ENCODE results near the gene CCDC190. TPM values are rescaled to one million over a fixed set of nuclear protein-coding genes. Genes with fewer than 3 reads are reported as not detected.

The CCDC190 gene
- polyA plus RNA-seq, 1 donor (not counting 4 experiments of a cell fraction or from before 2014, with no cell fraction given): 0.07 TPM

DNA sequence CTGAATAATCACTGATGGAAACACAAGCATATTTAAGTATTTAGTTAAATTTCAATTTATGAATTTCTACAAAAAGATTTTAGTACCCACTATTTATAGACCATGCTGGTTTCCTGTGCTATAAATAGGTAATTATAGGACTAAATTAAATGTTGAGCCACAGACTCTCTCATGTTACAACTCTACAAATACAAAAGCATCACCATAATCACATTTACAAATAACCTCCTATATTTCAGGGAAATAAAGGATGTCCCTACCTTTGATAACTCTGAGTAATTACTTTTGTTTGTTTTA lies 32.6 kb upstream of the CCDC190 start:
- dilution Hi-C loops (cut with MboI; ENCODE audit: extremely low pct_ligation_motif_present, low sequenced_read_pairs): no loop called here
- H3K9me3 ChIP-seq (ENCODE audit: control insufficient read depth, low read depth, low read length): no peaks in the 10 kb centered on the region
- FAIRE-seq (no peak), DNase-seq (ENCODE audit: low read depth, low spot score) (no peak)
- H3K9me1 ChIP-seq (ENCODE audit: control insufficient read depth, extremely low read depth, insufficient read depth, low read length): no peaks in the 10 kb centered on the region
- H4K20me1 ChIP-seq (ENCODE audit: control insufficient read depth, extremely low read depth, insufficient read depth, low read length): no peaks in the 10 kb centered on the region
- H3K9ac ChIP-seq (ENCODE audit: control insufficient read depth, extremely low read depth, insufficient read depth, low read length): no peak overlapping the region
- H3K4me3 ChIP-seq (ENCODE audit: control insufficient read depth in 2 of 3, extremely low read depth in 1 of 3, insufficient read depth in 2 of 3, low read depth in 1 of 3, low read length in 3 of 3): no peak overlapping the region
- no peak for TF ChIP-seq EZH2 (IDR thresholded peaks at IDR 0.05; ENCODE audit: low read length)
- TF ChIP-seq, protein P1, sequence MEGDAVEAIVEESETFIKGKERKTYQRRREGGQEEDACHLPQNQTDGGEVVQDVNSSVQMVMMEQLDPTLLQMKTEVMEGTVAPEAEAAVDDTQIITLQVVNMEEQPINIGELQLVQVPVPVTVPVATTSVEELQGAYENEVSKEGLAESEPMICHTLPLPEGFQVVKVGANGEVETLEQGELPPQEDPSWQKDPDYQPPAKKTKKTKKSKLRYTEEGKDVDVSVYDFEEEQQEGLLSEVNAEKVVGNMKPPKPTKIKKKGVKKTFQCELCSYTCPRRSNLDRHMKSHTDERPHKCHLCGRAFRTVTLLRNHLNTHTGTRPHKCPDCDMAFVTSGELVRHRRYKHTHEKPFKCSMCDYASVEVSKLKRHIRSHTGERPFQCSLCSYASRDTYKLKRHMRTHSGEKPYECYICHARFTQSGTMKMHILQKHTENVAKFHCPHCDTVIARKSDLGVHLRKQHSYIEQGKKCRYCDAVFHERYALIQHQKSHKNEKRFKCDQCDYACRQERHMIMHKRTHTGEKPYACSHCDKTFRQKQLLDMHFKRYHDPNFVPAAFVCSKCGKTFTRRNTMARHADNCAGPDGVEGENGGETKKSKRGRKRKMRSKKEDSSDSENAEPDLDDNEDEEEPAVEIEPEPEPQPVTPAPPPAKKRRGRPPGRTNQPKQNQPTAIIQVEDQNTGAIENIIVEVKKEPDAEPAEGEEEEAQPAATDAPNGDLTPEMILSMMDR (optimal IDR thresholded peaks at IDR 0.05 in 1 of 3, IDR thresholded peaks at IDR 0.05 in 1 of 3, conservative IDR thresholded peaks at IDR 0.05 in 1 of 3; ENCODE audit: extremely low read depth in 1 of 3, insufficient read depth in 2 of 3, low read length in 3 of 3): no peak
- no peak overlapping the region for H2AFZ ChIP-seq (ENCODE audit: control insufficient read depth, low read length)
- H3K27me3 ChIP-seq (ENCODE audit: control insufficient read depth, extremely low read depth, insufficient read depth, low read length): no peaks in the 10 kb centered on the region
- no peaks in the 10 kb centered on the region for H3K36me3 ChIP-seq (ENCODE audit: control insufficient read depth in 2 of 2, extremely low read depth in 1 of 2, insufficient read depth in 2 of 2, low read length in 2 of 2)
- no peaks in the 10 kb centered on the region for H3K4me1 ChIP-seq (ENCODE audit: control insufficient read depth, extremely low read depth, insufficient read depth, low read length)
- no peaks in the 10 kb centered on the region for H3K79me2 ChIP-seq (ENCODE audit: control insufficient read depth, insufficient read depth, low read length)
- H3K4me2 ChIP-seq (ENCODE audit: control insufficient read depth, extremely low read depth, insufficient read depth, low read depth, low read length): no peak overlapping the region
- no peak overlapping the region for H3K27ac ChIP-seq (ENCODE audit: control insufficient read depth, insufficient read depth, low read length)

DNA sequence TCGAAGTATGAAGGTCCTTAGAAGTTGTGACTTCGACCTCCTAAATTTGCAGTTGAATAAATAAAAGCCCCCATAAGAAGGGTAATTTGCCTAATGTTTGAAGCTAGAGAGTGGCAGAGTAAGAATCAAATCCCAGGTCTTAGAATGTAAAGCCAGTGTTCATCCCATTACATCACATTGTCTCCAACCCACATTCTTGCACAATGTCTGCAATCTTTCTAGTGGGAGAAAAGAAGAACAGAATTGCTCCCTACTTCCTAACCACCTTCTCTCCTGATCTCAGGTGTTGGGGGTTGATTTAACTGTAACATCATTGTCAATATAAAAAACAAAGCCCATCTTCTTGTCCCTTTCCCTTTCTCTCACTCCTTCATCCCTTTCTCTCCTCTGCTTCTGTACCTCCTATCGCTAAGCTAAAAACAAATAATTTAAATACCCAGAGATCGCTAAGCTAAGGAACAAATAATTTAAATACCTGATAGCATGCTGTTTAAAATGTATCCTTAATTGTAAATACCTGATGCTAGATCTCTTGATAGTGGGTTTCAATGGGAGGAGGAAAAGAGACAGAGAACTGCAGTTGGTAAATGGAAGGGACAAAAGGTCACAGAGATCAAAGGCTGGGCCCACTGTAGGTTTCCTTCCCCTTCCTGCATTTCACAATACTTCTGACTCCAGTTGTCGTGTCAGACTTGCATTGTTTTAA lies 32.1 kb upstream of the CCDC190 start:
- H2AFZ ChIP-seq (ENCODE audit: control insufficient read depth, low read length): no peak overlapping the region
- TF ChIP-seq, protein P1 (optimal IDR thresholded peaks at IDR 0.05 in 1 of 3, IDR thresholded peaks at IDR 0.05 in 1 of 3, conservative IDR thresholded peaks at IDR 0.05 in 1 of 3; ENCODE audit: extremely low read depth in 1 of 3, insufficient read depth in 2 of 3, low read length in 3 of 3): no peak
- TF ChIP-seq EZH2 (IDR thresholded peaks at IDR 0.05; ENCODE audit: low read length): no peak

More for the DNA sequence above, 32.1 kb upstream of the CCDC190 start:
- H3K4me2 ChIP-seq (ENCODE audit: control insufficient read depth, extremely low read depth, insufficient read depth, low read depth, low read length): no peak overlapping the region
- no peaks in the 10 kb centered on the region for H3K36me3 ChIP-seq (ENCODE audit: control insufficient read depth in 2 of 2, extremely low read depth in 1 of 2, insufficient read depth in 2 of 2, low read length in 2 of 2)
- H3K9ac ChIP-seq (ENCODE audit: control insufficient read depth, extremely low read depth, insufficient read depth, low read length): no peak overlapping the region
- no peak overlapping the region for H3K4me3 ChIP-seq (ENCODE audit: control insufficient read depth in 2 of 3, extremely low read depth in 1 of 3, insufficient read depth in 2 of 3, low read depth in 1 of 3, low read length in 3 of 3)
- H3K4me1 ChIP-seq (ENCODE audit: control insufficient read depth, extremely low read depth, insufficient read depth, low read length): no peaks in the 10 kb centered on the region
- DNase-seq (ENCODE audit: low read depth, low spot score): no peak
- FAIRE-seq: peak; percentile 44
- H3K9me1 ChIP-seq (ENCODE audit: control insufficient read depth, extremely low read depth, insufficient read depth, low read length): no peaks in the 10 kb centered on the region
- H3K9me3 ChIP-seq (ENCODE audit: control insufficient read depth, low read depth, low read length): no peaks in the 10 kb centered on the region
- H4K20me1 ChIP-seq (ENCODE audit: control insufficient read depth, extremely low read depth, insufficient read depth, low read length): no peaks in the 10 kb centered on the region
- no peak overlapping the region for H3K27ac ChIP-seq (ENCODE audit: control insufficient read depth, insufficient read depth, low read length)
- no peaks in the 10 kb centered on the region for H3K79me2 ChIP-seq (ENCODE audit: control insufficient read depth, insufficient read depth, low read length)
- dilution Hi-C loops (cut with MboI; ENCODE audit: extremely low pct_ligation_motif_present, low sequenced_read_pairs): no loop called here
- H3K27me3 ChIP-seq (ENCODE audit: control insufficient read depth, extremely low read depth, insufficient read depth, low read length): no peaks in the 10 kb centered on the region
